ENCODE data around the gene STK39.

GRCh38 chr2:168030862-168031624 lies 216.4 kb downstream of the STK39 start:
- no peak for TF ChIP-seq POLR2A (IDR thresholded peaks at IDR 0.05)
- TF ChIP-seq, protein P1, sequence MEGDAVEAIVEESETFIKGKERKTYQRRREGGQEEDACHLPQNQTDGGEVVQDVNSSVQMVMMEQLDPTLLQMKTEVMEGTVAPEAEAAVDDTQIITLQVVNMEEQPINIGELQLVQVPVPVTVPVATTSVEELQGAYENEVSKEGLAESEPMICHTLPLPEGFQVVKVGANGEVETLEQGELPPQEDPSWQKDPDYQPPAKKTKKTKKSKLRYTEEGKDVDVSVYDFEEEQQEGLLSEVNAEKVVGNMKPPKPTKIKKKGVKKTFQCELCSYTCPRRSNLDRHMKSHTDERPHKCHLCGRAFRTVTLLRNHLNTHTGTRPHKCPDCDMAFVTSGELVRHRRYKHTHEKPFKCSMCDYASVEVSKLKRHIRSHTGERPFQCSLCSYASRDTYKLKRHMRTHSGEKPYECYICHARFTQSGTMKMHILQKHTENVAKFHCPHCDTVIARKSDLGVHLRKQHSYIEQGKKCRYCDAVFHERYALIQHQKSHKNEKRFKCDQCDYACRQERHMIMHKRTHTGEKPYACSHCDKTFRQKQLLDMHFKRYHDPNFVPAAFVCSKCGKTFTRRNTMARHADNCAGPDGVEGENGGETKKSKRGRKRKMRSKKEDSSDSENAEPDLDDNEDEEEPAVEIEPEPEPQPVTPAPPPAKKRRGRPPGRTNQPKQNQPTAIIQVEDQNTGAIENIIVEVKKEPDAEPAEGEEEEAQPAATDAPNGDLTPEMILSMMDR (IDR thresholded peaks at IDR 0.05): no peak

Measured in right lobe of liver (tissue), 4 donors.